ENCODE measurements around the gene KCNH3. TPM values are rescaled to one million over a fixed set of nuclear protein-coding genes. Genes with fewer than 3 reads are reported as not detected.

KCNH3 gene
- total and polyA plus RNA-seq, 10 of the 15 experiments (the other 5 are each of a cell fraction or from before 2014, with no cell fraction given) = 0.03 to 0.45 (median 0.08) TPM; not detected in 5

DNA sequence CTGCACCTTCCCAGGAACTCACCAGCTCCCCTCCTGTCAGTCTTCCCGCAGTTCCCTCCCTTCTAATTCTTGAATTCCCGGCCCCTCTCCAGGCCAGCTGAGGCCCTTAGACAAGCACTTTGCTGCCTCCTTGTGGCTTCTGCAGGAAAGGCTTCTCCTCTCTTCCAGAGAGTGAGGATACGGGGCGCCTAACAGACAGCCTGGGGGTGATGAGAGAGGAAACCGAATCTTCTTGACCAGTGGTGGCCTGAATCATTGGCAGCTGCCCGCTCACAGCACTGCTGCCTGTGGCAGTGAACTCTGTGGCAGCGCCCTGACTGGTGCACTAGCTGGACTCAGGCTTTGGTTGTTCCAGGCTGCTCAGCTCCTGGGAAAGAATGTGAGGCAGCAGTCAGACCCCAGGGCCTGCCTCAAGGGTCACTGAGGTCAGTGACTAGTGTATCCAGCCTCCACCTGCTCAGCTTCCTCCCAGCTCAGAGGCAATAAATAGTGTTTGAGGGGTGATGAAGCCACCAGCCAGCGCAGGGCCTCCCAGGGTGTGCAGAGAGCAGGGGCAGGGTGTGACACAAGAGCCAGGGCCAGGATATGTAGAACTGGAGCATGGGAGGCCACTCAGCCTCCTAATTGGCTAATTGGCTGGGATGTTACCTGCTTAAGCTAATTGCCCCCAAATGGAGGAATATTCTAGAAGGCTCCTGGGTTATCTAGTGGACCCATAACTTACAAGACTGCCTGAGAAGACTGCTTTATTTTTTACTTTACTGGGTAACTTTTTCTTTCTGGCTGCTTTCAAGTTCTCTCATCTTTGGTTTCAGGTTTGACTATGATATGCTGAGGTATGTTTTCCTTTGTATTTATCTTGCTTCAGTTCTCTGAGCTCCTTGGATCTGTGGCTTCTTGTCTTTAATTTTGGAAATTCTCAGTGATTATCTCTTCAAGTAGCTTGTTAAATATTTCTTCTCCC, 42.0 kb downstream of the KCNH3 start (continued):
- TF ChIP-seq, protein P1, sequence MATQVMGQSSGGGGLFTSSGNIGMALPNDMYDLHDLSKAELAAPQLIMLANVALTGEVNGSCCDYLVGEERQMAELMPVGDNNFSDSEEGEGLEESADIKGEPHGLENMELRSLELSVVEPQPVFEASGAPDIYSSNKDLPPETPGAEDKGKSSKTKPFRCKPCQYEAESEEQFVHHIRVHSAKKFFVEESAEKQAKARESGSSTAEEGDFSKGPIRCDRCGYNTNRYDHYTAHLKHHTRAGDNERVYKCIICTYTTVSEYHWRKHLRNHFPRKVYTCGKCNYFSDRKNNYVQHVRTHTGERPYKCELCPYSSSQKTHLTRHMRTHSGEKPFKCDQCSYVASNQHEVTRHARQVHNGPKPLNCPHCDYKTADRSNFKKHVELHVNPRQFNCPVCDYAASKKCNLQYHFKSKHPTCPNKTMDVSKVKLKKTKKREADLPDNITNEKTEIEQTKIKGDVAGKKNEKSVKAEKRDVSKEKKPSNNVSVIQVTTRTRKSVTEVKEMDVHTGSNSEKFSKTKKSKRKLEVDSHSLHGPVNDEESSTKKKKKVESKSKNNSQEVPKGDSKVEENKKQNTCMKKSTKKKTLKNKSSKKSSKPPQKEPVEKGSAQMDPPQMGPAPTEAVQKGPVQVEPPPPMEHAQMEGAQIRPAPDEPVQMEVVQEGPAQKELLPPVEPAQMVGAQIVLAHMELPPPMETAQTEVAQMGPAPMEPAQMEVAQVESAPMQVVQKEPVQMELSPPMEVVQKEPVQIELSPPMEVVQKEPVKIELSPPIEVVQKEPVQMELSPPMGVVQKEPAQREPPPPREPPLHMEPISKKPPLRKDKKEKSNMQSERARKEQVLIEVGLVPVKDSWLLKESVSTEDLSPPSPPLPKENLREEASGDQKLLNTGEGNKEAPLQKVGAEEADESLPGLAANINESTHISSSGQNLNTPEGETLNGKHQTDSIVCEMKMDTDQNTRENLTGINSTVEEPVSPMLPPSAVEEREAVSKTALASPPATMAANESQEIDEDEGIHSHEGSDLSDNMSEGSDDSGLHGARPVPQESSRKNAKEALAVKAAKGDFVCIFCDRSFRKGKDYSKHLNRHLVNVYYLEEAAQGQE (IDR thresholded peaks at IDR 0.05; ENCODE audit: low read depth, low read length) = no peak
- TF ChIP-seq MEF2B (IDR thresholded peaks at IDR 0.05; ENCODE audit: partially characterized antibody, poor library complexity, severe bottlenecking) = no peak
- no peak for TF ChIP-seq ATF7 (IDR thresholded peaks at IDR 0.05; ENCODE audit: low read depth)
- TF ChIP-seq KLF5 (IDR thresholded peaks at IDR 0.05; ENCODE audit: partially characterized antibody) = no peak
- TF ChIP-seq ZBED1 (IDR thresholded peaks at IDR 0.05; ENCODE audit: borderline replicate concordance) = no peak
- TF ChIP-seq, protein P2, sequence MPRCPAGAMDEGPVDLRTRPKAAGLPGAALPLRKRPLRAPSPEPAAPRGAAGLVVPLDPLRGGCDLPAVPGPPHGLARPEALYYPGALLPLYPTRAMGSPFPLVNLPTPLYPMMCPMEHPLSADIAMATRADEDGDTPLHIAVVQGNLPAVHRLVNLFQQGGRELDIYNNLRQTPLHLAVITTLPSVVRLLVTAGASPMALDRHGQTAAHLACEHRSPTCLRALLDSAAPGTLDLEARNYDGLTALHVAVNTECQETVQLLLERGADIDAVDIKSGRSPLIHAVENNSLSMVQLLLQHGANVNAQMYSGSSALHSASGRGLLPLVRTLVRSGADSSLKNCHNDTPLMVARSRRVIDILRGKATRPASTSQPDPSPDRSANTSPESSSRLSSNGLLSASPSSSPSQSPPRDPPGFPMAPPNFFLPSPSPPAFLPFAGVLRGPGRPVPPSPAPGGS (IDR thresholded peaks at IDR 0.05; ENCODE audit: borderline replicate concordance, insufficient read depth, low read depth, low read length, poor library complexity, severe bottlenecking) = no peak
- TF ChIP-seq NFYA (IDR thresholded peaks at IDR 0.05; ENCODE audit: borderline replicate concordance, low read depth, low read length) = no peak
- TF ChIP-seq, protein P3, sequence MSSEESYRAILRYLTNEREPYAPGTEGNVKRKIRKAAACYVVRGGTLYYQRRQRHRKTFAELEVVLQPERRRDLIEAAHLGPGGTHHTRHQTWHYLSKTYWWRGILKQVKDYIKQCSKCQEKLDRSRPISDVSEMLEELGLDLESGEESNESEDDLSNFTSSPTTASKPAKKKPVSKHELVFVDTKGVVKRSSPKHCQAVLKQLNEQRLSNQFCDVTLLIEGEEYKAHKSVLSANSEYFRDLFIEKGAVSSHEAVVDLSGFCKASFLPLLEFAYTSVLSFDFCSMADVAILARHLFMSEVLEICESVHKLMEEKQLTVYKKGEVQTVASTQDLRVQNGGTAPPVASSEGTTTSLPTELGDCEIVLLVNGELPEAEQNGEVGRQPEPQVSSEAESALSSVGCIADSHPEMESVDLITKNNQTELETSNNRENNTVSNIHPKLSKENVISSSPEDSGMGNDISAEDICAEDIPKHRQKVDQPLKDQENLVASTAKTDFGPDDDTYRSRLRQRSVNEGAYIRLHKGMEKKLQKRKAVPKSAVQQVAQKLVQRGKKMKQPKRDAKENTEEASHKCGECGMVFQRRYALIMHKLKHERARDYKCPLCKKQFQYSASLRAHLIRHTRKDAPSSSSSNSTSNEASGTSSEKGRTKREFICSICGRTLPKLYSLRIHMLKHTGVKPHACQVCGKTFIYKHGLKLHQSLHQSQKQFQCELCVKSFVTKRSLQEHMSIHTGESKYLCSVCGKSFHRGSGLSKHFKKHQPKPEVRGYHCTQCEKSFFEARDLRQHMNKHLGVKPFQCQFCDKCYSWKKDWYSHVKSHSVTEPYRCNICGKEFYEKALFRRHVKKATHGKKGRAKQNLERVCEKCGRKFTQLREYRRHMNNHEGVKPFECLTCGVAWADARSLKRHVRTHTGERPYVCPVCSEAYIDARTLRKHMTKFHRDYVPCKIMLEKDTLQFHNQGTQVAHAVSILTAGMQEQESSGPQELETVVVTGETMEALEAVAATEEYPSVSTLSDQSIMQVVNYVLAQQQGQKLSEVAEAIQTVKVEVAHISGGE (CRISPR knock-in tag; IDR thresholded peaks at IDR 0.05) = no peak
- TF ChIP-seq, protein P4, sequence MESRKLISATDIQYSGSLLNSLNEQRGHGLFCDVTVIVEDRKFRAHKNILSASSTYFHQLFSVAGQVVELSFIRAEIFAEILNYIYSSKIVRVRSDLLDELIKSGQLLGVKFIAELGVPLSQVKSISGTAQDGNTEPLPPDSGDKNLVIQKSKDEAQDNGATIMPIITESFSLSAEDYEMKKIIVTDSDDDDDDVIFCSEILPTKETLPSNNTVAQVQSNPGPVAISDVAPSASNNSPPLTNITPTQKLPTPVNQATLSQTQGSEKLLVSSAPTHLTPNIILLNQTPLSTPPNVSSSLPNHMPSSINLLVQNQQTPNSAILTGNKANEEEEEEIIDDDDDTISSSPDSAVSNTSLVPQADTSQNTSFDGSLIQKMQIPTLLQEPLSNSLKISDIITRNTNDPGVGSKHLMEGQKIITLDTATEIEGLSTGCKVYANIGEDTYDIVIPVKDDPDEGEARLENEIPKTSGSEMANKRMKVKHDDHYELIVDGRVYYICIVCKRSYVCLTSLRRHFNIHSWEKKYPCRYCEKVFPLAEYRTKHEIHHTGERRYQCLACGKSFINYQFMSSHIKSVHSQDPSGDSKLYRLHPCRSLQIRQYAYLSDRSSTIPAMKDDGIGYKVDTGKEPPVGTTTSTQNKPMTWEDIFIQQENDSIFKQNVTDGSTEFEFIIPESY (IDR thresholded peaks at IDR 0.05) = no peak
- no peak for TF ChIP-seq FOXK2 (IDR thresholded peaks at IDR 0.05)
- TF ChIP-seq, protein P5, sequence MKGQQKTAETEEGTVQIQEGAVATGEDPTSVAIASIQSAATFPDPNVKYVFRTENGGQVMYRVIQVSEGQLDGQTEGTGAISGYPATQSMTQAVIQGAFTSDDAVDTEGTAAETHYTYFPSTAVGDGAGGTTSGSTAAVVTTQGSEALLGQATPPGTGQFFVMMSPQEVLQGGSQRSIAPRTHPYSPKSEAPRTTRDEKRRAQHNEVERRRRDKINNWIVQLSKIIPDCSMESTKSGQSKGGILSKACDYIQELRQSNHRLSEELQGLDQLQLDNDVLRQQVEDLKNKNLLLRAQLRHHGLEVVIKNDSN (IDR thresholded peaks at IDR 0.05; ENCODE audit: borderline replicate concordance, extremely low read length, insufficient read depth, low read depth, low read length) = no peak
- TF ChIP-seq, protein P6, sequence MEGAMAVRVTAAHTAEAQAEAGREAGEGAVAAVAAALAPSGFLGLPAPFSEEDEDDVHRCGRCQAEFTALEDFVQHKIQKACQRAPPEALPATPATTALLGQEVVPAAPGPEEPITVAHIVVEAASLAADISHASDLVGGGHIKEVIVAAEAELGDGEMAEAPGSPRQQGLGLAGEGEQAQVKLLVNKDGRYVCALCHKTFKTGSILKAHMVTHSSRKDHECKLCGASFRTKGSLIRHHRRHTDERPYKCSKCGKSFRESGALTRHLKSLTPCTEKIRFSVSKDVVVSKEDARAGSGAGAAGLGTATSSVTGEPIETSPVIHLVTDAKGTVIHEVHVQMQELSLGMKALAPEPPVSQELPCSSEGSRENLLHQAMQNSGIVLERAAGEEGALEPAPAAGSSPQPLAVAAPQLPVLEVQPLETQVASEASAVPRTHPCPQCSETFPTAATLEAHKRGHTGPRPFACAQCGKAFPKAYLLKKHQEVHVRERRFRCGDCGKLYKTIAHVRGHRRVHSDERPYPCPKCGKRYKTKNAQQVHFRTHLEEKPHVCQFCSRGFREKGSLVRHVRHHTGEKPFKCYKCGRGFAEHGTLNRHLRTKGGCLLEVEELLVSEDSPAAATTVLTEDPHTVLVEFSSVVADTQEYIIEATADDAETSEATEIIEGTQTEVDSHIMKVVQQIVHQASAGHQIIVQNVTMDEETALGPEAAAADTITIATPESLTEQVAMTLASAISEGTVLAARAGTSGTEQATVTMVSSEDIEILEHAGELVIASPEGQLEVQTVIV (IDR thresholded peaks at IDR 0.05; ENCODE audit: borderline replicate concordance, partially characterized antibody) = no peak
